GM23338 (cell line): ENCODE measurements around the gene WASF2. TPM values are rescaled to one million over a fixed set of nuclear protein-coding genes. Genes with fewer than 3 reads are reported as not detected.
"Not testable (repeated sequence)": the region's sequence is repeated elsewhere in the genome, so short reads cannot be mapped to it uniquely, and the experiment has no call there.

Experiments used
- ATAC-seq: fragments of 200-7000 bp; cut with Tn5 transposase; 3 replicates; pipeline ENCODE4 v1.9.1; 2020
- DNase-seq: peaks from one replicate; pipeline ENCODE4 v3.0.0-alpha.2; 2015; ENCODE audit warnings: low spot score
- H2AFZ ChIP-seq: fragments of 200-600 bp; sonication (generic); 2 replicates; pipeline ENCODE4 v1.8.0; 2016; ENCODE audit warnings: antibody characterized with exemption, mild to moderate bottlenecking, moderate library complexity
- H3F3A ChIP-seq: fragments of 200-600 bp; sonication (generic); replicated peaks from 2 replicates; pipeline ENCODE4 v1.8.0; 2017; ENCODE audit warnings: antibody characterized with exemption, mixed run types, low read depth
- H3K27ac ChIP-seq: fragments of 200-600 bp; sonication (generic); 2 replicates; pipeline ENCODE4 v1.6.1; 2016; ENCODE audit warnings: low read depth
- H3K27me3 ChIP-seq: fragments of 200-600 bp; sonication (generic); 2 replicates; pipeline ENCODE4 v1.8.0; 2016; ENCODE audit warnings: mild to moderate bottlenecking, mixed run types, moderate library complexity; ENCODE audit not compliant: insufficient read depth
- H3K36me3 ChIP-seq: fragments of 200-600 bp; sonication (generic); 2 replicates; pipeline ENCODE4 v1.8.0; 2016; ENCODE audit warnings: mild to moderate bottlenecking; ENCODE audit not compliant: insufficient read depth
- H3K4me1 ChIP-seq: fragments of 200-600 bp; sonication (generic); 2 replicates; pipeline ENCODE4 v1.8.0; 2016; ENCODE audit warnings: mild to moderate bottlenecking, moderate library complexity; ENCODE audit not compliant: insufficient read depth
- H3K4me2 ChIP-seq: fragments of 200-600 bp; sonication (generic); 2 replicates; pipeline ENCODE4 v1.7.1; 2017; ENCODE audit warnings: mixed run types
- H3K4me3 ChIP-seq: fragments of 200-600 bp; sonication (generic); 2 replicates; pipeline ENCODE4 v1.6.1; 2016; ENCODE audit warnings: mixed run types
- H3K79me2 ChIP-seq: fragments of 200-600 bp; sonication (generic); replicated peaks from 2 replicates; pipeline ENCODE4 v1.8.0; 2017; ENCODE audit warnings: mild to moderate bottlenecking; ENCODE audit not compliant: insufficient read depth
- H3K9me2 ChIP-seq: fragments of 200-600 bp; sonication (generic); 2 replicates; pipeline ENCODE4 v1.8.0; 2017; ENCODE audit not compliant: insufficient read depth
- H4K20me1 ChIP-seq: fragments of 200-600 bp; sonication (generic); replicated peaks from 2 replicates; pipeline ENCODE4 v1.8.0; 2017; ENCODE audit warnings: mild to moderate bottlenecking; ENCODE audit not compliant: insufficient read depth
- H3K27ac Mint-ChIP-seq: 2 replicates; pipeline ENCODE4 v1.8.0; 2020; ENCODE audit warnings: inconsistent platforms, mild to moderate bottlenecking, moderate library complexity, mixed read lengths
- H3K27me3 Mint-ChIP-seq: 3 replicates; pipeline ENCODE4 v1.8.0; 2022; ENCODE audit warnings: low read depth, mild to moderate bottlenecking, moderate library complexity, mixed read lengths, inconsistent platforms; ENCODE audit not compliant: insufficient read depth, poor library complexity
- H3K36me3 Mint-ChIP-seq: 3 replicates; pipeline ENCODE4 v1.8.0; 2021; ENCODE audit warnings: low read depth, mild to moderate bottlenecking, inconsistent platforms, moderate library complexity, mixed read lengths
- H3K4me1 Mint-ChIP-seq: 3 replicates; pipeline ENCODE4 v1.8.0; 2020; ENCODE audit warnings: mild to moderate bottlenecking, inconsistent platforms, mixed read lengths
- H3K4me3 Mint-ChIP-seq: 3 replicates; pipeline ENCODE4 v1.8.0; 2021; ENCODE audit warnings: moderate library complexity, mild to moderate bottlenecking, inconsistent platforms, mixed read lengths
- H3K9me3 Mint-ChIP-seq: 3 replicates; pipeline ENCODE4 v1.8.0; 2020; ENCODE audit warnings: moderate library complexity, mild to moderate bottlenecking, inconsistent platforms, mixed read lengths
- CTCF ChIP-seq, 2 experiments: fragments of 200-600 bp in 1 of 2; sonication (generic) in 1 of 2; conservative IDR thresholded peaks; 2 replicates each; pipeline versions ENCODE4 v1.5.1 to v1.6.1; 2016 to 2017; ENCODE audit warnings: antibody characterized with exemption in 2 of 2, low read depth in 2 of 2, mild to moderate bottlenecking in 2 of 2, moderate library complexity in 1 of 2
- NANOG ChIP-seq: IDR thresholded peaks from 2 replicates; pipeline ENCODE4 v1.6.1; 2016; ENCODE audit warnings: antibody characterized with exemption, borderline replicate concordance
- polyA plus RNA-seq: library from polyadenylated mRNA; unstranded; fragments of >200 nt; fragmentation: Nextera tagmentation; extraction: Ambion mirVana; gene quantifications from 2 replicates; pipeline ENCODE4 v1.2.1, GENCODE V29; 2016
- total RNA-seq: library from RNA; depleted of rRNA; stranded (reverse); fragments of >200 nt; shearing (Covaris generic); gene quantifications from 2 replicates; pipeline ENCODE4 v1.2.3, GENCODE V29; 2014
- TF ChIP-seq, protein P1 (sequence below): fragments of 250-450 bp; sonication (Bioruptor Pico); IDR thresholded peaks from 2 replicates; pipeline ENCODE4 v1.5.0; 2020; ENCODE audit warnings: mild to moderate bottlenecking, moderate library complexity
- TF ChIP-seq, protein P2 (sequence below): IDR thresholded peaks from one replicate; pipeline ENCODE4 v1.6.1; 2018; ENCODE audit warnings: antibody characterized with exemption; ENCODE audit not compliant: unreplicated experiment
- TF ChIP-seq, protein P3 (sequence below): IDR thresholded peaks from 2 replicates; pipeline ENCODE4 v1.6.1; 2016; ENCODE audit warnings: antibody characterized with exemption

The WASF2 gene
- total and polyA plus RNA-seq, 2 experiments from 2014 or later = 40.9 to 95.6 TPM

DNA sequence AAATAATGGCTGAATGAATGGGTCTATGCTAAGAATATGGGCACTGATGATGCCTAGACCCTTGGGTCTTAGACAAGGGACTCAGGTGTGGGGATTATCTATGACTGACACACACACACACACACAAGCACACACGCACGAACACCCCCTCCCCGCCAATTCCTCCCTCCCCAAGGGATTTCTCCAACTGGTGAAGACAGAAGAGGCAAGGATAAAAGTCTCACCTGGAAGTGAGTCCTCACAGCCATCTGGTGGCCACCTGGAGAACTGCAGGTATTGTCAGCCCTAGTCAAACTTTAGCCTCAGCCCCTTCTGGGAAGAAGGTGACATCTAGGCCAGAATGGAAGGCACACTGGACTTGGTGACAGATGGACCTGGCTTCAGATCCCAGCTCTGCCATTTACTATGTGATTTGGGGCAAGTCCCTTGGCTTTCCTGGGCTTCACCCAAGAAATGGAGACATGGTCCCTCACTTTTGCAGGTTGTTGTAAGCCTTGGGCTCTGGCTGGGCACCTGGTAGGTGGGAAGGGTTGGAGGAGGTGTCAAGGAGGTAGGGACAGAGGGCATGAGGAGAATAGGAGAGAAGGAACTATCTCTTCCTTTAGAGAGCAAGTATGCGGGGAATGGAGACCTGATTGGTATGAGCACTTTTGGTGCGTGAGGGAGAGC lies 101.5 kb downstream of the WASF2 start:
- Mint-ChIP-seq H3K4me3 (no peak overlapping the region), H3K9me3 (peaks cover 3% of the 10 kb centered on the region; the same call in 2 of the 3 replicates), H3K4me1 (peaks cover 18% of the 10 kb centered on the region), H3K27ac (no peak overlapping the region; the same call in 1 of the 2 replicates), H3K27me3 (peaks cover 29% of the 10 kb centered on the region), H3K36me3 (no peaks in the 10 kb centered on the region)
- Histone ChIP-seq H4K20me1 (no peaks in the 10 kb centered on the region), H3K4me2 (no peak overlapping the region), H3K4me3 (no peak overlapping the region), H3K27ac (no peak overlapping the region), H3K27me3 (no peaks in the 10 kb centered on the region), H3K4me1 (peaks cover 10% of the 10 kb centered on the region), H3K79me2 (no peaks in the 10 kb centered on the region), H2AFZ (no peak overlapping the region), H3K9me2 (no peaks in the 10 kb centered on the region), H3F3A (no peaks in the 10 kb centered on the region), H3K36me3 (no peaks in the 10 kb centered on the region)
- ATAC-seq (peak; percentile 11), DNase-seq (peak; percentile 89)
- no peak for TF ChIP-seq NANOG
- peak; percentile 88 to 95 for TF ChIP-seq CTCF (conservative IDR thresholded peaks at IDR 0.05; ENCODE audit: low read depth in 2 of 2)
- TF ChIP-seq, protein P1, sequence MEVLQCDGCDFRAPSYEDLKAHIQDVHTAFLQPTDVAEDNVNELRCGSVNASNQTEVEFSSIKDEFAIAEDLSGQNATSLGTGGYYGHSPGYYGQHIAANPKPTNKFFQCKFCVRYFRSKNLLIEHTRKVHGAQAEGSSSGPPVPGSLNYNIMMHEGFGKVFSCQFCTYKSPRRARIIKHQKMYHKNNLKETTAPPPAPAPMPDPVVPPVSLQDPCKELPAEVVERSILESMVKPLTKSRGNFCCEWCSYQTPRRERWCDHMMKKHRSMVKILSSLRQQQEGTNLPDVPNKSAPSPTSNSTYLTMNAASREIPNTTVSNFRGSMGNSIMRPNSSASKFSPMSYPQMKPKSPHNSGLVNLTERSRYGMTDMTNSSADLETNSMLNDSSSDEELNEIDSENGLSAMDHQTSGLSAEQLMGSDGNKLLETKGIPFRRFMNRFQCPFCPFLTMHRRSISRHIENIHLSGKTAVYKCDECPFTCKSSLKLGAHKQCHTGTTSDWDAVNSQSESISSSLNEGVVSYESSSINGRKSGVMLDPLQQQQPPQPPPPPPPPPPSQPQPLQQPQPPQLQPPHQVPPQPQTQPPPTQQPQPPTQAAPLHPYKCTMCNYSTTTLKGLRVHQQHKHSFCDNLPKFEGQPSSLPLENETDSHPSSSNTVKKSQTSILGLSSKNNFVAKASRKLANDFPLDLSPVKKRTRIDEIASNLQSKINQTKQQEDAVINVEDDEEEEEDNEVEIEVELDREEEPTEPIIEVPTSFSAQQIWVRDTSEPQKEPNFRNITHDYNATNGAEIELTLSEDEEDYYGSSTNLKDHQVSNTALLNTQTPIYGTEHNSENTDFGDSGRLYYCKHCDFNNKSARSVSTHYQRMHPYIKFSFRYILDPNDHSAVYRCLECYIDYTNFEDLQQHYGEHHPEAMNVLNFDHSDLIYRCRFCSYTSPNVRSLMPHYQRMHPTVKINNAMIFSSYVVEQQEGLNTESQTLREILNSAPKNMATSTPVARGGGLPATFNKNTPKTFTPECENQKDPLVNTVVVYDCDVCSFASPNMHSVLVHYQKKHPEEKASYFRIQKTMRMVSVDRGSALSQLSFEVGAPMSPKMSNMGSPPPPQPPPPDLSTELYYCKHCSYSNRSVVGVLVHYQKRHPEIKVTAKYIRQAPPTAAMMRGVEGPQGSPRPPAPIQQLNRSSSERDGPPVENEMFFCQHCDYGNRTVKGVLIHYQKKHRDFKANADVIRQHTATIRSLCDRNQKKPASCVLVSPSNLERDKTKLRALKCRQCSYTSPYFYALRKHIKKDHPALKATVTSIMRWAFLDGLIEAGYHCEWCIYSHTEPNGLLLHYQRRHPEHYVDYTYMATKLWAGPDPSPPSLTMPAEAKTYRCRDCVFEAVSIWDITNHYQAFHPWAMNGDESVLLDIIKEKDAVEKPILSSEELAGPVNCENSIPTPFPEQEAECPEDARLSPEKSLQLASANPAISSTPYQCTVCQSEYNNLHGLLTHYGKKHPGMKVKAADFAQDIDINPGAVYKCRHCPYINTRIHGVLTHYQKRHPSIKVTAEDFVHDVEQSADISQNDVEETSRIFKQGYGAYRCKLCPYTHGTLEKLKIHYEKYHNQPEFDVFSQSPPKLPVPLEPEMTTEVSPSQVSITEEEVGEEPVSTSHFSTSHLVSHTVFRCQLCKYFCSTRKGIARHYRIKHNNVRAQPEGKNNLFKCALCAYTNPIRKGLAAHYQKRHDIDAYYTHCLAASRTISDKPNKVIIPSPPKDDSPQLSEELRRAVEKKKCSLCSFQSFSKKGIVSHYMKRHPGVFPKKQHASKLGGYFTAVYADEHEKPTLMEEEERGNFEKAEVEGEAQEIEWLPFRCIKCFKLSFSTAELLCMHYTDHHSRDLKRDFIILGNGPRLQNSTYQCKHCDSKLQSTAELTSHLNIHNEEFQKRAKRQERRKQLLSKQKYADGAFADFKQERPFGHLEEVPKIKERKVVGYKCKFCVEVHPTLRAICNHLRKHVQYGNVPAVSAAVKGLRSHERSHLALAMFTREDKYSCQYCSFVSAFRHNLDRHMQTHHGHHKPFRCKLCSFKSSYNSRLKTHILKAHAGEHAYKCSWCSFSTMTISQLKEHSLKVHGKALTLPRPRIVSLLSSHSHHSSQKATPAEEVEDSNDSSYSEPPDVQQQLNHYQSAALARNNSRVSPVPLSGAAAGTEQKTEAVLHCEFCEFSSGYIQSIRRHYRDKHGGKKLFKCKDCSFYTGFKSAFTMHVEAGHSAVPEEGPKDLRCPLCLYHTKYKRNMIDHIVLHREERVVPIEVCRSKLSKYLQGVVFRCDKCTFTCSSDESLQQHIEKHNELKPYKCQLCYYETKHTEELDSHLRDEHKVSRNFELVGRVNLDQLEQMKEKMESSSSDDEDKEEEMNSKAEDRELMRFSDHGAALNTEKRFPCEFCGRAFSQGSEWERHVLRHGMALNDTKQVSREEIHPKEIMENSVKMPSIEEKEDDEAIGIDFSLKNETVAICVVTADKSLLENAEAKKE = no peak
- TF ChIP-seq, protein P2, sequence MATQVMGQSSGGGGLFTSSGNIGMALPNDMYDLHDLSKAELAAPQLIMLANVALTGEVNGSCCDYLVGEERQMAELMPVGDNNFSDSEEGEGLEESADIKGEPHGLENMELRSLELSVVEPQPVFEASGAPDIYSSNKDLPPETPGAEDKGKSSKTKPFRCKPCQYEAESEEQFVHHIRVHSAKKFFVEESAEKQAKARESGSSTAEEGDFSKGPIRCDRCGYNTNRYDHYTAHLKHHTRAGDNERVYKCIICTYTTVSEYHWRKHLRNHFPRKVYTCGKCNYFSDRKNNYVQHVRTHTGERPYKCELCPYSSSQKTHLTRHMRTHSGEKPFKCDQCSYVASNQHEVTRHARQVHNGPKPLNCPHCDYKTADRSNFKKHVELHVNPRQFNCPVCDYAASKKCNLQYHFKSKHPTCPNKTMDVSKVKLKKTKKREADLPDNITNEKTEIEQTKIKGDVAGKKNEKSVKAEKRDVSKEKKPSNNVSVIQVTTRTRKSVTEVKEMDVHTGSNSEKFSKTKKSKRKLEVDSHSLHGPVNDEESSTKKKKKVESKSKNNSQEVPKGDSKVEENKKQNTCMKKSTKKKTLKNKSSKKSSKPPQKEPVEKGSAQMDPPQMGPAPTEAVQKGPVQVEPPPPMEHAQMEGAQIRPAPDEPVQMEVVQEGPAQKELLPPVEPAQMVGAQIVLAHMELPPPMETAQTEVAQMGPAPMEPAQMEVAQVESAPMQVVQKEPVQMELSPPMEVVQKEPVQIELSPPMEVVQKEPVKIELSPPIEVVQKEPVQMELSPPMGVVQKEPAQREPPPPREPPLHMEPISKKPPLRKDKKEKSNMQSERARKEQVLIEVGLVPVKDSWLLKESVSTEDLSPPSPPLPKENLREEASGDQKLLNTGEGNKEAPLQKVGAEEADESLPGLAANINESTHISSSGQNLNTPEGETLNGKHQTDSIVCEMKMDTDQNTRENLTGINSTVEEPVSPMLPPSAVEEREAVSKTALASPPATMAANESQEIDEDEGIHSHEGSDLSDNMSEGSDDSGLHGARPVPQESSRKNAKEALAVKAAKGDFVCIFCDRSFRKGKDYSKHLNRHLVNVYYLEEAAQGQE = no peak
- TF ChIP-seq, protein P3, sequence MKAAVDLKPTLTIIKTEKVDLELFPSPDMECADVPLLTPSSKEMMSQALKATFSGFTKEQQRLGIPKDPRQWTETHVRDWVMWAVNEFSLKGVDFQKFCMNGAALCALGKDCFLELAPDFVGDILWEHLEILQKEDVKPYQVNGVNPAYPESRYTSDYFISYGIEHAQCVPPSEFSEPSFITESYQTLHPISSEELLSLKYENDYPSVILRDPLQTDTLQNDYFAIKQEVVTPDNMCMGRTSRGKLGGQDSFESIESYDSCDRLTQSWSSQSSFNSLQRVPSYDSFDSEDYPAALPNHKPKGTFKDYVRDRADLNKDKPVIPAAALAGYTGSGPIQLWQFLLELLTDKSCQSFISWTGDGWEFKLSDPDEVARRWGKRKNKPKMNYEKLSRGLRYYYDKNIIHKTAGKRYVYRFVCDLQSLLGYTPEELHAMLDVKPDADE = no peak

DNA sequence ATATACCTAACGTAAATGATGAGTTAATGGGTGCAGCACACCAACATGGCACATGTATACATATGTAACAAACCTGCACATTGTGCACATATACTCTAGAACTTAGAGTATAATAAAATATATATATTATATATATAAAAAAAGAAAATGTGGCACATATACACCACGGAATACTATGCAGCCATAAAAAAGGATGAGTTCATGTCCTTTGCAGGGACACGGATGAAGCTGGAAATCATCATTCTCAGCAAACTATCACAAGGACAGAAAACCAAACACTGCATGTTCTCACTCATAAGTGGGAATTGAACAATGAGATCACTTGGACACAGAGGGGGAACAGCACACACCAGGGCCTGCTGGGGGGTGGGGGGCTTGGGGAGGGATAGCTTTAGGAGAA lies 105.2 kb downstream of the WASF2 start:
- H3F3A ChIP-seq, H4K20me1 ChIP-seq, H3K27ac ChIP-seq, H3K79me2 ChIP-seq, H3K4me3 Mint-ChIP-seq, H3K4me1 Mint-ChIP-seq, ATAC-seq, H3K4me2 ChIP-seq, H3K27me3 ChIP-seq, H3K36me3 Mint-ChIP-seq, H3K27ac Mint-ChIP-seq, DNase-seq, H2AFZ ChIP-seq, H3K4me1 ChIP-seq, H3K36me3 ChIP-seq, H3K4me3 ChIP-seq, H3K9me2 ChIP-seq, H3K9me3 Mint-ChIP-seq: not testable (repeated sequence)
- H3K27me3 Mint-ChIP-seq = peaks cover 19% of the 10 kb centered on the region
